Measurements from ENCODE around the gene PRM3.

Gene PRM3

GRCh38 chr16:11263737-11264136 lies 9.7 kb downstream of the PRM3 start:
- Histone ChIP-seq H3K4me2 (no peak overlapping the region), H3K4me1 (ENCODE audit: low read depth, poor library complexity, severe bottlenecking) (peaks cover 9% of the 10 kb centered on the region), H4K20me1 (ENCODE audit: insufficient read depth) (no peaks in the 10 kb centered on the region), H3K4me3 (IDR thresholded peaks at IDR 0.05; ENCODE audit: insufficient read depth, low read depth, low read length) (no peak overlapping the region), H3K27me3 (ENCODE audit: insufficient read depth, low read depth) (peaks cover 2% of the 10 kb centered on the region; the same call in 1 of the 2 replicates), H3K9ac (no peak overlapping the region), H3K79me2 (ENCODE audit: insufficient read depth, low read depth) (no peaks in the 10 kb centered on the region), H3K27ac (no peak overlapping the region), H2AFZ (ENCODE audit: low read depth) (no peak overlapping the region), H3K36me3 (ENCODE audit: insufficient read depth) (no peaks in the 10 kb centered on the region)
- TF ChIP-seq, protein P1, sequence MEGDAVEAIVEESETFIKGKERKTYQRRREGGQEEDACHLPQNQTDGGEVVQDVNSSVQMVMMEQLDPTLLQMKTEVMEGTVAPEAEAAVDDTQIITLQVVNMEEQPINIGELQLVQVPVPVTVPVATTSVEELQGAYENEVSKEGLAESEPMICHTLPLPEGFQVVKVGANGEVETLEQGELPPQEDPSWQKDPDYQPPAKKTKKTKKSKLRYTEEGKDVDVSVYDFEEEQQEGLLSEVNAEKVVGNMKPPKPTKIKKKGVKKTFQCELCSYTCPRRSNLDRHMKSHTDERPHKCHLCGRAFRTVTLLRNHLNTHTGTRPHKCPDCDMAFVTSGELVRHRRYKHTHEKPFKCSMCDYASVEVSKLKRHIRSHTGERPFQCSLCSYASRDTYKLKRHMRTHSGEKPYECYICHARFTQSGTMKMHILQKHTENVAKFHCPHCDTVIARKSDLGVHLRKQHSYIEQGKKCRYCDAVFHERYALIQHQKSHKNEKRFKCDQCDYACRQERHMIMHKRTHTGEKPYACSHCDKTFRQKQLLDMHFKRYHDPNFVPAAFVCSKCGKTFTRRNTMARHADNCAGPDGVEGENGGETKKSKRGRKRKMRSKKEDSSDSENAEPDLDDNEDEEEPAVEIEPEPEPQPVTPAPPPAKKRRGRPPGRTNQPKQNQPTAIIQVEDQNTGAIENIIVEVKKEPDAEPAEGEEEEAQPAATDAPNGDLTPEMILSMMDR (conservative IDR thresholded peaks at IDR 0.05; ENCODE audit: low read depth, low read length) = no peak

- H3K36me3 ChIP-seq (ENCODE audit: insufficient read depth) = no peaks in the 10 kb centered on the region
- H3K9ac ChIP-seq = no peak overlapping the region
- TF ChIP-seq, protein P1 (conservative IDR thresholded peaks at IDR 0.05; ENCODE audit: low read depth, low read length) = no peak
- no peak overlapping the region for H3K4me3 ChIP-seq (IDR thresholded peaks at IDR 0.05; ENCODE audit: insufficient read depth, low read depth, low read length)
- H3K27ac ChIP-seq = no peak overlapping the region
- H3K79me2 ChIP-seq (ENCODE audit: insufficient read depth, low read depth) = no peaks in the 10 kb centered on the region
- peaks cover 2% of the 10 kb centered on the region; the same call in 1 of the 2 replicates for H3K27me3 ChIP-seq (ENCODE audit: insufficient read depth, low read depth)
- peaks cover 17% of the 10 kb centered on the region for H3K4me1 ChIP-seq (ENCODE audit: low read depth, poor library complexity, severe bottlenecking)
- no peaks in the 10 kb centered on the region for H4K20me1 ChIP-seq (ENCODE audit: insufficient read depth)
- no peak overlapping the region for H2AFZ ChIP-seq (ENCODE audit: low read depth)
- no peak overlapping the region for H3K4me2 ChIP-seq
These were observed 10.5 kb downstream of the PRM3 start for GRCh38 chr16:11262915-11263314.

- H3K9ac ChIP-seq = no peak overlapping the region
- H3K79me2 ChIP-seq (ENCODE audit: insufficient read depth, low read depth) = no peaks in the 10 kb centered on the region
- TF ChIP-seq, protein P1 (conservative IDR thresholded peaks at IDR 0.05; ENCODE audit: low read depth, low read length) = no peak
- H3K4me2 ChIP-seq = no peak overlapping the region
- H2AFZ ChIP-seq (ENCODE audit: low read depth) = no peak overlapping the region
- no peaks in the 10 kb centered on the region for H3K36me3 ChIP-seq (ENCODE audit: insufficient read depth)
- no peak overlapping the region for H3K4me3 ChIP-seq (IDR thresholded peaks at IDR 0.05; ENCODE audit: insufficient read depth, low read depth, low read length)
- H3K4me1 ChIP-seq (ENCODE audit: low read depth, poor library complexity, severe bottlenecking) = peaks cover 29% of the 10 kb centered on the region
- no peak overlapping the region for H3K27ac ChIP-seq
- H4K20me1 ChIP-seq (ENCODE audit: insufficient read depth) = no peaks in the 10 kb centered on the region
- H3K27me3 ChIP-seq (ENCODE audit: insufficient read depth, low read depth) = peaks cover 2% of the 10 kb centered on the region; the same call in 1 of the 2 replicates
These were observed 12.8 kb downstream of the PRM3 start for GRCh38 chr16:11260596-11260966.

DNA sequence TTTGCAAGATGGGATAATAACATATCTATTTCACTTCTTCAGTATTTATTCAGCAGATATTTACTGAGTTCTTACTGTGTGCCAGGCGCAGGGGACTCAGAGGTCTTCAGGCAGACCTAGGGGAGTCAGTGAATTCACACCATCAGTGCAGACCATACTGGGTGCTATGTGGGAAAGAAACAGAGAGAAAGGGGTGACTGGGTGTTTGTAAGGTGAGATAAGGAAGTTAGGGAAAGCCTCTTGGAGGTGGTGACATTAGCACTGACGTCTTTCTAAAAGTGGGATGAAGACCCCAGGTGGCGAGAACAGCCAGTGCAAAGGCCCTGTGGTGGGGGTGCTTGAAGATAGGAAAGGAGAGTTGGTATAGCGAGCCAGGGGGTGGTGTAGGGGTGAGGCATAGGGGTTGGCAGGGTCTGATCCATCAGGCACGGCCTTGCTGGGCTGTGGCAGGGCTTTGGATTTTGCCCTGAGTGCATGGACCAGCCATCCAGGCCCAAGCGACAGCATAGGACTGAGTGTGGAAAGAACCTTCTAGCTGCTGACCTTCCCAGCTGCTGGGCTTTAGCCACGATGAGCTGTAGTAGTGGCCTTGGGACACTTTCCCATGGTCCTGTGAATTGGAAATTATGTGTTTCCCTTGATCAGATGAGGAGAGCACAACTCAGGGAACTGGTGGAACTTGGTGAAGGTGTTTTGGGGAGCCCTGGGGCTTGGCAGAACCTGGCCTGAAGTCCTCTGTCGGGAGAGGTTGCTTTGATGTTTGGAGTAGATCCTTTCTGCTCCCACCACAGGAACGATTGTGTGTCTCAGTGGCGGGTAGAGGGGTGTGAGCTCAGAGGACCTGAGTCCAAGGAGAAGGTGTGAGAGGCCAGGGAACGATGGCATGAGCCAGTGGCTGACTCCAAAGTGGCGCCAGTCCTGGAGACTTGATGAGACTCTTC lies 13.5 kb downstream of the PRM3 start:
- H3K27ac ChIP-seq = no peak overlapping the region
- peaks cover 29% of the 10 kb centered on the region for H3K4me1 ChIP-seq (ENCODE audit: low read depth, poor library complexity, severe bottlenecking)
- H4K20me1 ChIP-seq (ENCODE audit: insufficient read depth) = no peaks in the 10 kb centered on the region
- H3K4me3 ChIP-seq (IDR thresholded peaks at IDR 0.05; ENCODE audit: insufficient read depth, low read depth, low read length) = no peak overlapping the region
- TF ChIP-seq, protein P1 (conservative IDR thresholded peaks at IDR 0.05; ENCODE audit: low read depth, low read length) = no peak
- no peak overlapping the region for H3K9ac ChIP-seq
- H3K36me3 ChIP-seq (ENCODE audit: insufficient read depth) = no peaks in the 10 kb centered on the region
- H3K79me2 ChIP-seq (ENCODE audit: insufficient read depth, low read depth) = no peaks in the 10 kb centered on the region
- peaks cover 2% of the 10 kb centered on the region; the same call in 1 of the 2 replicates for H3K27me3 ChIP-seq (ENCODE audit: insufficient read depth, low read depth)
- no peak overlapping the region for H3K4me2 ChIP-seq
- no peak overlapping the region for H2AFZ ChIP-seq (ENCODE audit: low read depth)
